HCT116 (cell line): ENCODE results near the gene MINDY1. TPM values are rescaled to one million over a fixed set of nuclear protein-coding genes. Genes with fewer than 3 reads are reported as not detected.

Experiments used
- ATAC-seq: fragments of 200-7000 bp; cut with Tn5 transposase; 2 replicates; pipeline ENCODE4 v1.9.1; 2020; ENCODE audit warnings: mild to moderate bottlenecking, moderate library complexity
- BruUV-seq: library from RNA; stranded (reverse); fragments of 400-500 nt; replicated peaks from 2 replicates; lab custom pipeline; 2021; lab: Mats Ljungman, UMichigan
- CTCF ChIA-PET: fragments of 300-600 bp; sonication (Branson Sonifier 250); formaldehyde crosslinking; loops from one replicate; lab custom pipeline; 2021; ENCODE audit warnings: antibody characterized with exemption; lab: Charles Lee
- POLR2A ChIA-PET: fragments of 300-600, 350-600 bp; sonication (Branson Sonifier 250); formaldehyde crosslinking; loops from one replicate; lab custom pipeline; 2021; ENCODE audit warnings: antibody characterized with exemption; lab: Charles Lee
- RAD21 ChIA-PET, 2 experiments: fragments of 300-600 bp; sonication (Branson Sonifier 250); formaldehyde crosslinking; loops; one replicate each; lab custom pipeline; 2023; ENCODE audit warnings: low total read pairs in 2 of 2; ENCODE audit not compliant: uncharacterized antibody in 2 of 2, unreplicated experiment in 2 of 2, low non-redundant PET in 1 of 2; lab: Charles Lee
- DNase-seq: peaks from one replicate; pipeline ENCODE4 v3.0.0-alpha.2; 2010; ENCODE audit warnings: low read depth, low spot score
- H2AFZ ChIP-seq: fragments of 200-600 bp; shearing (Covaris generic), sonication (generic); 2 replicates; pipeline ENCODE4 v1.6.1; 2017; ENCODE audit warnings: low read depth, mixed run types, mixed read lengths, antibody characterized with exemption, low read length; ENCODE audit not compliant: poor library complexity, severe bottlenecking
- H3K27ac ChIP-seq: 2 replicates; pipeline ENCODE4 v1.5.1; 2012; ENCODE audit warnings: low read depth, low read length
- H3K27me3 ChIP-seq: fragments of 200-600 bp; sonication (generic); 2 replicates; pipeline ENCODE4 v1.6.1; 2016; ENCODE audit warnings: mixed run types, low read length, mixed read lengths; ENCODE audit not compliant: insufficient read depth
- H3K36me3 ChIP-seq, 2 experiments: fragments of 200-500 bp in 1 of 2; fragments of 200-600 bp in 1 of 2; sonication (Bioruptor generic) in 1 of 2; sonication (generic) in 1 of 2; 2 replicates each; pipeline versions ENCODE4 v1.5.1 to v1.6.1; 2014 to 2016; ENCODE audit warnings: low read length in 2 of 2, inconsistent platforms in 1 of 2, mixed read lengths in 1 of 2, mixed run types in 1 of 2; ENCODE audit not compliant: insufficient read depth in 2 of 2, control insufficient read depth in 1 of 2
- H3K4me1 ChIP-seq, 2 experiments: fragments of 200-600 bp in 1 of 2; sonication (generic) in 1 of 2; 2 replicates each; pipeline versions ENCODE4 v1.5.1 to v1.6.1; 2012 to 2017; ENCODE audit warnings: low read length in 2 of 2, inconsistent platforms in 1 of 2, mild to moderate bottlenecking in 1 of 2, mixed read lengths in 1 of 2, mixed run types in 1 of 2, moderate library complexity in 1 of 2; ENCODE audit not compliant: insufficient read depth in 2 of 2, control insufficient read depth in 1 of 2
- H3K4me2 ChIP-seq: fragments of 200-600 bp; sonication (generic); 2 replicates; pipeline ENCODE4 v1.6.1; 2017; ENCODE audit warnings: mixed run types, low read length, mixed read lengths
- H3K4me3 ChIP-seq, 2 experiments: fragments of 200-600 bp in 1 of 2; sonication (generic) in 1 of 2; replicated peaks in 1 of 2; 2 replicates each; pipeline ENCODE4 v1.5.1; 2011 to 2016; ENCODE audit warnings: low read length in 2 of 2, control low read depth in 1 of 2, low read depth in 1 of 2, mild to moderate bottlenecking in 1 of 2, mixed read lengths in 1 of 2, mixed run types in 1 of 2
- H3K79me2 ChIP-seq: fragments of 200-600 bp; sonication (generic); 2 replicates; pipeline ENCODE4 v1.6.1; 2017; ENCODE audit warnings: mild to moderate bottlenecking, mixed run types, low read length, moderate library complexity, mixed read lengths; ENCODE audit not compliant: insufficient read depth
- H3K9ac ChIP-seq: fragments of 200-600 bp; sonication (generic); 2 replicates; pipeline ENCODE4 v1.6.1; 2016; ENCODE audit warnings: low read length, mixed read lengths
- H3K9me2 ChIP-seq: fragments of 200-600 bp; sonication (generic), shearing (Covaris generic); 2 replicates; pipeline ENCODE4 v1.6.1; 2017; ENCODE audit warnings: mixed run types, mild to moderate bottlenecking, moderate library complexity; ENCODE audit not compliant: insufficient read depth
- H3K9me3 ChIP-seq, 2 experiments: fragments of 200-500 bp in 1 of 2; fragments of 200-600 bp in 1 of 2; sonication (Bioruptor generic) in 1 of 2; sonication (generic) in 1 of 2; 2 replicates each; pipeline ENCODE4 v1.6.1; 2014 to 2017; ENCODE audit warnings: low read length in 2 of 2, mixed read lengths in 2 of 2, inconsistent platforms in 1 of 2, low read depth in 1 of 2, mild to moderate bottlenecking in 1 of 2, mixed run types in 1 of 2, moderate library complexity in 1 of 2; ENCODE audit not compliant: control insufficient read depth in 1 of 2, insufficient read depth in 1 of 2
- H4K20me1 ChIP-seq: fragments of 200-600 bp; sonication (generic), shearing (Covaris generic); 2 replicates; pipeline ENCODE4 v1.6.1; 2017; ENCODE audit warnings: mixed run types, mild to moderate bottlenecking, moderate library complexity; ENCODE audit not compliant: insufficient read depth
- ATF3 ChIP-seq: IDR thresholded peaks from 2 replicates; pipeline ENCODE4 v1.6.1; 2012
- CBX3 ChIP-seq: IDR thresholded peaks from 2 replicates; pipeline ENCODE4 v1.6.1; 2012; ENCODE audit warnings: low read depth
- EGR1 ChIP-seq: IDR thresholded peaks from 2 replicates; pipeline ENCODE4 v1.6.1; 2012; ENCODE audit warnings: low read depth
- ELF1 ChIP-seq: IDR thresholded peaks from 2 replicates; pipeline ENCODE4 v1.6.1; 2012; ENCODE audit warnings: low read depth, borderline replicate concordance
- EZH2phosphoT487 ChIP-seq: fragments of 200-600 bp; IDR thresholded peaks from 2 replicates; pipeline ENCODE4 v1.6.1; 2018; ENCODE audit warnings: antibody characterized with exemption, borderline replicate concordance
- JUND ChIP-seq: IDR thresholded peaks from 2 replicates; pipeline ENCODE4 v1.6.1; 2012
- MAX ChIP-seq: IDR thresholded peaks from 2 replicates; pipeline ENCODE4 v1.6.1; 2012
- POLR2AphosphoS5 ChIP-seq: IDR thresholded peaks from 2 replicates; pipeline ENCODE4 v1.6.1; 2011; ENCODE audit warnings: mild to moderate bottlenecking, low read depth, low read length, moderate library complexity
- RAD21 ChIP-seq: IDR thresholded peaks from 2 replicates; pipeline ENCODE4 v1.6.1; 2012; ENCODE audit warnings: low read depth, mild to moderate bottlenecking
- SRF ChIP-seq: IDR thresholded peaks from 2 replicates; pipeline ENCODE4 v1.6.1; 2012; ENCODE audit warnings: low read depth
- TCF7L2 ChIP-seq: IDR thresholded peaks from 2 replicates; pipeline ENCODE4 v1.7.0; 2011; ENCODE audit warnings: borderline replicate concordance, inconsistent platforms; ENCODE audit not compliant: insufficient read depth, insufficient read length; ENCODE audit errors: extremely low read depth
- ZFX ChIP-seq: fragments of 450-650 bp; IDR thresholded peaks from 2 replicates; pipeline ENCODE4 v1.6.1; 2017
- intact Hi-C: fragments of 100-400 bp; cut with micrococcal nuclease; formaldehyde crosslinking; loops from 2 replicates; pipeline ENCODE4 v1.10.0; 2022
- total RNA-seq: library from RNA; stranded (reverse); gene quantifications from one replicate; pipeline ENCODE4 v1.2.1, GENCODE V29; 2021; ENCODE audit not compliant: unreplicated experiment
- TF ChIP-seq, protein P1 (sequence below), 3 experiments: fragments of 200-600 bp in 1 of 3; sonication (generic) in 1 of 3; IDR thresholded peaks in 2 of 3; conservative IDR thresholded peaks in 1 of 3; 2 replicates each; pipeline ENCODE4 v1.5.1; 2012 to 2017; ENCODE audit warnings: low read depth in 2 of 3, low read length in 2 of 3, antibody characterized with exemption in 1 of 3, borderline replicate concordance in 1 of 3, control low read depth in 1 of 3, mild to moderate bottlenecking in 1 of 3, mixed read lengths in 1 of 3, mixed run types in 1 of 3, moderate library complexity in 1 of 3; ENCODE audit not compliant: insufficient read depth in 1 of 3

The MINDY1 gene
- total RNA-seq, 1 experiment from 2014 or later: 1.2 TPM

GRCh38 chr1:150968491-150968890 lies 38.2 kb downstream of the MINDY1 start:
- DNase-seq (no peak), ATAC-seq (no peak)
- Histone ChIP-seq H3K9ac (no peak overlapping the region), H3K4me1 (peaks cover 21 to 27% of the 10 kb centered on the region in 2 experiments), H4K20me1 (0 out of 2 replicates have a peak, but pooled peaks cover 4% of the 10 kb centered on the region), H3K27ac (no peak overlapping the region), H3K79me2 (peaks cover 56% of the 10 kb centered on the region), H3K9me3 (no peaks in the 10 kb centered on the region), H3K9me2 (no peaks in the 10 kb centered on the region), H3K36me3 (peaks cover 23 to 49% of the 10 kb centered on the region in 2 experiments), H3K4me2 (no peak overlapping the region), H3K27me3 (no peaks in the 10 kb centered on the region), H2AFZ (no peak overlapping the region), H3K4me3 (no peak overlapping the region)
- no peak for TF ChIP-seq MAX
- TF ChIP-seq ATF3: no peak
- TF ChIP-seq RAD21: no peak
- TF ChIP-seq ELF1: no peak
- TF ChIP-seq JUND: no peak
- no peak for TF ChIP-seq SRF
- no peak for TF ChIP-seq EZH2phosphoT487
- TF ChIP-seq EGR1: no peak
- TF ChIP-seq ZFX: no peak
- TF ChIP-seq POLR2AphosphoS5: no peak
- no peak for TF ChIP-seq CBX3
- TF ChIP-seq TCF7L2: no peak
- TF ChIP-seq, protein P1, sequence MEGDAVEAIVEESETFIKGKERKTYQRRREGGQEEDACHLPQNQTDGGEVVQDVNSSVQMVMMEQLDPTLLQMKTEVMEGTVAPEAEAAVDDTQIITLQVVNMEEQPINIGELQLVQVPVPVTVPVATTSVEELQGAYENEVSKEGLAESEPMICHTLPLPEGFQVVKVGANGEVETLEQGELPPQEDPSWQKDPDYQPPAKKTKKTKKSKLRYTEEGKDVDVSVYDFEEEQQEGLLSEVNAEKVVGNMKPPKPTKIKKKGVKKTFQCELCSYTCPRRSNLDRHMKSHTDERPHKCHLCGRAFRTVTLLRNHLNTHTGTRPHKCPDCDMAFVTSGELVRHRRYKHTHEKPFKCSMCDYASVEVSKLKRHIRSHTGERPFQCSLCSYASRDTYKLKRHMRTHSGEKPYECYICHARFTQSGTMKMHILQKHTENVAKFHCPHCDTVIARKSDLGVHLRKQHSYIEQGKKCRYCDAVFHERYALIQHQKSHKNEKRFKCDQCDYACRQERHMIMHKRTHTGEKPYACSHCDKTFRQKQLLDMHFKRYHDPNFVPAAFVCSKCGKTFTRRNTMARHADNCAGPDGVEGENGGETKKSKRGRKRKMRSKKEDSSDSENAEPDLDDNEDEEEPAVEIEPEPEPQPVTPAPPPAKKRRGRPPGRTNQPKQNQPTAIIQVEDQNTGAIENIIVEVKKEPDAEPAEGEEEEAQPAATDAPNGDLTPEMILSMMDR (IDR thresholded peaks at IDR 0.05 in 2 of 3, conservative IDR thresholded peaks at IDR 0.05 in 1 of 3; ENCODE audit: borderline replicate concordance in 1 of 3, insufficient read depth in 1 of 3, low read depth in 2 of 3, low read length in 2 of 3): no peak
- RAD21 ChIA-PET: no interaction called here
- BruUV-seq: no TSS peak
- intact Hi-C loops: no loop called here
- CTCF ChIA-PET: no interaction called here
- POLR2A ChIA-PET: no interaction called here
